Natural killer cell treated with Interleukin-12 subunit alpha and Interleukin-12 subunit beta and Interleukin-15 and Interleukin-18, amount 100 ng/mL, for 72 hours (primary cell): Measurements from ENCODE around the gene TOP2A. TPM values are rescaled to one million over a fixed set of nuclear protein-coding genes. Genes with fewer than 3 reads are reported as not detected.
"Not testable (repeated sequence)": the region's sequence is repeated elsewhere in the genome, so short reads cannot be mapped to it uniquely, and the experiment has no call there.

Source experiments
- ATAC-seq, 2 donors: fragments of 150-1000 bp; cut with Tn5 transposase in 1 of 2; sonication (Bioruptor Pico), chemical (Tn5 transposase) in 1 of 2; 2 replicates each; pipeline ENCODE4 v1.10.0; 2021
- DNase-seq: peaks from one replicate; pipeline ENCODE4 v3.0.0; 2022; ENCODE audit warnings: low spot score
- H3K27ac Mint-ChIP-seq, 2 donors: 1 replicate in 1 of 2; 2 replicates in 1 of 2; pipeline ENCODE4 v1.8.0; 2022; ENCODE audit warnings: mixed read lengths in 2 of 2, mild to moderate bottlenecking in 1 of 2, moderate library complexity in 1 of 2
- H3K27me3 Mint-ChIP-seq, 2 donors: 1 replicate in 1 of 2; 2 replicates in 1 of 2; pipeline ENCODE4 v1.8.0; 2022; ENCODE audit warnings: mixed read lengths in 2 of 2
- H3K36me3 Mint-ChIP-seq: one replicate; pipeline ENCODE4 v1.8.0; 2022; ENCODE audit warnings: mixed read lengths
- H3K4me1 Mint-ChIP-seq, 2 donors: 1 replicate in 1 of 2; 2 replicates in 1 of 2; pipeline ENCODE4 v1.8.0; 2022; ENCODE audit warnings: low read depth in 2 of 2, mixed read lengths in 2 of 2, mild to moderate bottlenecking in 1 of 2
- H3K4me3 Mint-ChIP-seq: one replicate; pipeline ENCODE4 v1.8.0; 2022; ENCODE audit warnings: mixed read lengths
- H3K9me3 Mint-ChIP-seq: 2 replicates; pipeline ENCODE4 v1.8.0; 2022; ENCODE audit warnings: mixed read lengths
- total RNA-seq, 2 donors: library from RNA; stranded (reverse); gene quantifications; one replicate each; pipeline ENCODE4 v1.2.3, GENCODE V29; 2022

Gene TOP2A
- total RNA-seq, 2 donors from 2014 or later = 96.7 to 116 TPM

DNA sequence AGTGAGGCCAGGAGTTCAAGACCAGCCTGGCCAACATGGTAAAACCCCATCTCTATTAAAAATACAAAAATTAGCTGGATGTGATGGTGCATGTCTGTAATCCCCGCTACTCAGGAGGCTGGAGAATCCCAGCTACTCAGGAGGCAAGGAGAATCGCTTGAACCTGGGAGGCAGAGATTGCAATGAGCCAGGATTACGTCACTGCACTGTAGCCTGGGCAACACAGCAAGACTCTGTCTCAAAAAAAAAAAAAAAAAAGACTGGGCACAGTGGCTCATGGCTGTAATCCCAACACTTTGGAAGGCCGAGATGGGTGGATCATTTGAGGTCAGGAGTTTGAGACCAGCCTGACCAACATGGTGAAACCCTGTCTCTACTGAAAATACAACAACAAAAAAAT is 8.2 kb downstream of the TOP2A start:
- not testable (repeated sequence) for H3K36me3 Mint-ChIP-seq, H3K9me3 Mint-ChIP-seq, H3K27ac Mint-ChIP-seq, H3K4me3 Mint-ChIP-seq, DNase-seq, H3K4me1 Mint-ChIP-seq, ATAC-seq, H3K27me3 Mint-ChIP-seq

DNA sequence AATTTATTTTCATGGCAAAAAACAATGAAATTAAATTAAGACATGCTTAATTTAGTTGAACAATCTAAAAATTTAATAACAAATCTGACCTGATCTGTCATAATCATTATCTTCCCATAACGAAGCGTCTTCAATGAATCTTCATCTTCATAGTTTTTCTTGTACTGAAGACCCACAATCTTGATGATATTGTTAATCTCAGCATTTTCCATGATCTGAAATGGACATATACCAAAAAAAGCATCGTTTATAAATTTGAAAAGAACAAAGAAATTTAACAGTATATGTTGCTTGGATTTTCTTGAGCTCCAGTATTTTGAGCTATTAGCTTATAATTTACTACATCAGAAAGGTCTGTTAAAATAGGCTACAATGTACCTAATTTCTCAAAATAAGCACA is 10.2 kb downstream of the TOP2A start:
- Mint-ChIP-seq H3K4me3 (no peak overlapping the region), H3K27ac (no peak overlapping the region), H3K4me1 (no peaks in the 10 kb centered on the region), H3K27me3 (no peaks in the 10 kb centered on the region), H3K36me3 (peaks cover 8% of the 10 kb centered on the region), H3K9me3 (no peaks in the 10 kb centered on the region)
- ATAC-seq = no peak
- no peak for DNase-seq

DNA sequence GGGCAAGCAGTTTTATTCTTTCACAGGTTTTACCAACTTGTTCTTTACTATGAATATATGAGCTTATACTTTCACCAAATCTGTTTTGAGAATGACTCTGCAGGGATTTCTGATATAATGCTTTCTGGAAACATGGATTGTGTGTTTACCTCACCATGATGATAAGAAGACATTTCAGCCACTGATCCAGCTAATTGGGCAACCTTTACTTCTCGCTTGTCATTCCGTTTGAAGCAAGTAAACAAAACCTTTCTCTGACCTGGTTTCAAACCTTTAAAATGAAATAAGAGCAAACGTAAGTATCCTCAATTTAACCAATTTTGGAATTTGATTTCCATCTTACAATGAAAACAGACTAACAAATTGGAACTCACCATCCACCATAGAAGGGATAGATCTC is 13.7 kb downstream of the TOP2A start:
- Mint-ChIP-seq H3K4me1 (peaks cover 0 to 4% of the 10 kb centered on the region in 2 donors), H3K4me3 (no peak overlapping the region), H3K9me3 (no peaks in the 10 kb centered on the region), H3K36me3 (peaks cover 34% of the 10 kb centered on the region), H3K27ac (no peak overlapping the region), H3K27me3 (no peaks in the 10 kb centered on the region)
- ATAC-seq (no peak), DNase-seq (no peak)

DNA sequence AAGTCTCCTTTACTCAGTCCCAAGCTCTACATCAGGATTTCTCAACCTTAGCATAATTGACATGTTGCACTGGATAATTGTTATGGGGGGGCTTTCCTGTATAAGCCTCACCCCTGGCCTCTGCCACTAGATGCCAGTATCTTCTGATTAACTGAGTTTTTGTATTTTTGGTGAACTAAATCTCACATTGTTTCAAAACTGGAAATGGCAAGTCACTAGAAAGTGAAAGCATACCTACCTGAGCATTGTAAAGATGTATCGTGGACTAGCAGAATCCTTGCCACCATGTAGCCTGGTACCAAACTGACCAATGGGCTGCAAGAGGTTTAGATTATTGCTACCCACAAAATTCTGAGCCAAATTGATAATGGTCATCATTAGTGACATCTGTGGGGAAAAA is 15.0 kb downstream of the TOP2A start:
- Mint-ChIP-seq H3K27me3 (no peaks in the 10 kb centered on the region), H3K4me3 (no peak overlapping the region), H3K36me3 (peaks cover 34% of the 10 kb centered on the region), H3K9me3 (no peaks in the 10 kb centered on the region), H3K4me1 (peaks cover 0 to 4% of the 10 kb centered on the region in 2 donors), H3K27ac (no peak overlapping the region)
- DNase-seq (no peak), ATAC-seq (no peak)

DNA sequence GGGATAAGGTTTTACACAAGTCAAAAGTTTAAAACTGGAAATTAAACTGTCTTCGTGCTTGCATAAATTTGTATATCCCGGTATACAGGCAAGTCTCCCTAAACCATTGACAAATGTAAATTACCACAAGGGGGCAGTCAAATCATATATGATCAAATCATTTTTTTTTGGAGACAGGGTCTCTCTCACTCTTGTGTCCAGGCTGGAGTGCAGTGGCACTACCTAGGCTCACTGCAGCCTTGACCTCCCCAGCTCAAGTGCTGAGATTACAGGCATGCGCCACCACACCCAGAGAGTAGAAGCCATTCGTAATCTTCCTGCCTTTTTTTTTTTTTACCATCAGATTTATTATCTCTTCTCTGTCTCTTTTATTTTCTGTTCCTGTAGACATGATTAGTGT is 18.5 kb downstream of the TOP2A start:
- Mint-ChIP-seq H3K36me3 (peaks cover 38% of the 10 kb centered on the region), H3K27ac (no peak overlapping the region), H3K4me1 (peaks cover 0 to 4% of the 10 kb centered on the region in 2 donors), H3K9me3 (no peaks in the 10 kb centered on the region), H3K27me3 (no peaks in the 10 kb centered on the region), H3K4me3 (no peak overlapping the region)
- ATAC-seq (no peak), DNase-seq (no peak)

DNA sequence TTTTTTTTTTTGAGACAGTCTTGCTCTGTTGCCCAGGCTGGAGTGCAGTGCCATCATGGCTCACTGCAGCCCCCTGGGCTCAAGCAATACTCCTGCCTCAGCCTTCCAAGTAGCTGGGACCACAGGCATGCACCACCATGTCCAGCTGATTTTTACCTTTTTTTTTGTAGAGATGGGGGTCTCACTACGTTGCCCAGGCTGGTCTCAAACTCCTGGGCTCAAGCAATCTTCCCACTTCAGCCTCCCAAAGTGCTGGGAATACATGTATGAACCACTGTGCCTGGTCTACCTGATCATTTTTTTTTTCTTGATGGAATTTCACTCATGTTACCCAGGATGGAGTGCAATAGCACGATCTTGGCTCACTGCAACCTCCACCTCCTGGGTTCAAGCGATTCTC is 31.1 kb downstream of the TOP2A start:
- not testable (repeated sequence) for H3K9me3 Mint-ChIP-seq, ATAC-seq, H3K4me1 Mint-ChIP-seq, H3K27me3 Mint-ChIP-seq, H3K4me3 Mint-ChIP-seq, H3K27ac Mint-ChIP-seq, DNase-seq, H3K36me3 Mint-ChIP-seq

DNA sequence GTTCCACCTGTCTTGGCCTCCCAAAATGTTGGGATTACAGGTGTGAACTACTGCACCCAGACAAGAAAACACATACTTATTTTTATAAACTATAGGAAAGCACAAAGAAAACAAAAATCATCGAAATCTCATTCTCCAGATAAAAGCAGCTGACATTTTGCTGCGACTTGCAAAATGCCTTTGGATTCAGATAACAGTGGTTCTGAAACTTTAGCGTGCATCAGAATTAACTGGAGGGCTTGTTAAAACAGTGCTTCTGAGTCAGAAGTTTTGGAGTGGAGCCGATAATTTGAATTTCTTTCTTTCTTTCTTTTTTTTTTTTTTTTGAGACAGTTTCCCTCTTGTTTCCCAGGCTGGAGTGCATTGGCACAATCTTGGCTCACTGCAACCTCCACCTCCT is 35.4 kb downstream of the TOP2A start:
- Mint-ChIP-seq H3K9me3 (no peaks in the 10 kb centered on the region), H3K36me3 (no peaks in the 10 kb centered on the region), H3K27ac (no peak overlapping the region), H3K27me3 (no peaks in the 10 kb centered on the region), H3K4me3 (no peak overlapping the region), H3K4me1 (no peaks in the 10 kb centered on the region)
- DNase-seq (no peak), ATAC-seq (no peak)

DNA sequence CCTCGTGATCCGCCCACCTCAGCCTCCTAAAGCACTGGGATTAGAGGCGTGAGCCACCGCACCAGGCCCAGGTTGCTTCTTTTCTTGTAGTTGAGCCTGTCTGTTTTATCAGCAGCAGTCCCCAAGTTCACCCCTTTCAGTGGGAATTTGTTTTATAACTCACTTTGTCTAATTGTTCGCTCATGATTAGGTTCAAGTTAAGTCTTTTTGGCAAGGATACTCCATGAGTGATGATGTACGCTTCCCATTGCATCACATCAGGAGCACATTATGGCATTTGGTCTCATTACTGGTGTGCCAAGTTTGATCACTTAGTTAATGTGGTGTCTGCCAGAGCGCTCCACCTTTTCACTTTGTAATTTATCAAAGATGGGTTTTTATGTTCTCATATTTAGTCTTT is 38.7 kb downstream of the TOP2A start:
- H3K4me1 Mint-ChIP-seq = peaks cover 3 to 6% of the 10 kb centered on the region in 2 donors
- ATAC-seq (no peak), DNase-seq (no peak)
- no peaks in the 10 kb centered on the region for H3K9me3 Mint-ChIP-seq
- no peaks in the 10 kb centered on the region for H3K36me3 Mint-ChIP-seq
- H3K27ac Mint-ChIP-seq = no peak overlapping the region
- no peak overlapping the region for H3K4me3 Mint-ChIP-seq
- peaks cover 0 to 2% of the 10 kb centered on the region in 2 donors for H3K27me3 Mint-ChIP-seq

DNA sequence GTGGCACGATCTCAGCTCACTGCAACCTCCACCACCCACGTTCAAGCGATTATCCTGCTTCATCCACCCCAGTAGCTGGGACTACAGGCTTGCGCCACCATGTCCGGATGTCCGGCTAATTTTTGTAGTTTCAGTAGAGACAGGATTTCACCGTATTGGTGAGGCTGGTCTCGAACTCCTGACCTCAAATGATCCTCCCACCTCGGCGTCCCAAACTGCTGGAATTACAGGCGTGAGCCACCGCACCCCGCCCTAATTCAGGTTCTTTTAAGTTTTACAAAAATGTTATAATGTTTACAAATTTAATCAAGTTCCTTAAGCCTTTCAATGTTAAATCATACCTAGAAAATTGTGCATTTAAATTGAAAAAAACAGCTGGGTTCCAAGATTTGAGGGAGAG is 39.9 kb downstream of the TOP2A start:
- Mint-ChIP-seq H3K4me3 (no peak overlapping the region), H3K4me1 (peaks cover 3 to 6% of the 10 kb centered on the region in 2 donors), H3K27ac (no peak overlapping the region), H3K9me3 (no peaks in the 10 kb centered on the region), H3K27me3 (peaks cover 0 to 2% of the 10 kb centered on the region in 2 donors), H3K36me3 (no peaks in the 10 kb centered on the region)
- ATAC-seq = no peak
- DNase-seq = no peak

DNA sequence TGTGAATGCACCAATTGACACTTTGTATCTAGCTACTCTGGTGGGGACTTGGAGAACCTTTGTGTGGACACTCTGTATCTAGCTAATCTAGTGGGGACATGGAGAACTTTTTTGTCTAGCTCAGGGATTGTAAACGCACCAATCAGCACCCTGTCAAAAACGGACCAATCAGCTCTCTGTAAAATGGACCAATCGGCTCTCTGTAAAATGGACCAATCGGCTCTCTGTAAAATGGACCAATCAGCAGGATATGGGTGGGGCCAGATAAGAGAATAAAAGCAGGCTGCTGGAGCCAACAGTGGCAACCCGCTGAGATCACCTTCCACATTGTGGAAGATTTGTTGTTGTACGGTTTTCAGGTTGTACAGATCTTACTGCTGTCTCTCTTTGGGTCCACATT is 41.2 kb downstream of the TOP2A start:
- H3K4me1 Mint-ChIP-seq = peaks cover 9 to 12% of the 10 kb centered on the region in 2 donors
- H3K9me3 Mint-ChIP-seq, DNase-seq, H3K4me3 Mint-ChIP-seq, ATAC-seq, H3K27ac Mint-ChIP-seq, H3K27me3 Mint-ChIP-seq, H3K36me3 Mint-ChIP-seq: not testable (repeated sequence)

DNA sequence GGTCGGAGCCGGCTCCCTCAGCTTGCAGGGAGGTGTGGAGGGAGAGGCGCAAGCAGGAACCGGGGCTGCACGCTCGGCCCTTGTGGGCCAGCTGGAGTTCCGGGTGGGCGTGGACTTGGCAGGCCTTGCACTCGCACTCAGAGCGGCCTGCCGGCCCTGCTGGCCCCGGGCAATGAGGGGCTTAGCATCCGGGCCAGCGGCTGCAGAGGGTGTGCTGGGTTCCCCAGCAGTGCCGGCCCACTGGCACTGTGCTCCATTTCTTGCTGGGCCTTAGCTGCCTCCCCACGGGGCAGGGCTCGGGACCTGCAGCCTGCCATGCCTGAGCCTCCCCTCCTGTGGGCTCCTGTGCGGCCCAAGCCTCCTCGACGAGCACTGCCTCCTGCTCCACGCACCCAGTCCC is 41.9 kb downstream of the TOP2A start:
- H3K9me3 Mint-ChIP-seq, DNase-seq, ATAC-seq, H3K27ac Mint-ChIP-seq, H3K4me3 Mint-ChIP-seq, H3K36me3 Mint-ChIP-seq, H3K27me3 Mint-ChIP-seq: not testable (repeated sequence)
- H3K4me1 Mint-ChIP-seq = peaks cover 13 to 16% of the 10 kb centered on the region in 2 donors

DNA sequence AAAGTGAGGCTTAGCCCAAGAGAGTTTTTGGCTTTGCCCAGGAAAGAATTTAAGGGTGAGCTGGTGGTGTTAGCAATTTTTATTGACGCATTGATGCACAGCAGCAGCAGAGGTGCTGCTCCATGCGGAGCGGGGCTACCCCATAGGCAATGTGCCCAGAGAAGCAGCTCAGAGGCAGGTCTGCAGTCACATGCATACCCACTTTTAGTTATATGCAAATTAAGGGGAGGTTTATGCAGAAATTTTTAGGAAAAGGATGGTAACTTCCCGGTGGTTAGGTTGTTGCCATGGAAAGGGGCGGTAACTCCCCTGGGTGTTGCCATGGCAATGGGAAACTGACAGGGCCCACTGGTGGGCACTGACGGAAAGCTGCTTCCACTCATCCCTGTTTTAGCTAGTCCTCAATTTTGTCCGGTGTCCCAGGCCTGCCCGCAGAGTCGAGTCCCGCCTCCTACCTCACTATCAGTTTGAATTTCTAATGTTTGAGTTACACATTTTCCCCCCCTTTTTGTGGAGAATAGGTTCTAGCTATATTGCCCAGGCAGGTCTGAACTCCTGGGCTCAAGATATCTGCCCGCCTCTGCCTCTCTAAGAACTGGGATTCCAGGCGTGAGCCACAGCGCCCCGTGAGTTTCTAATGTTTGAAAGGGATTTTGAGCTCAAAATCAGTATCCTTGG is 42.7 kb downstream of the TOP2A start:
- H3K4me3 Mint-ChIP-seq = no peak overlapping the region
- H3K9me3 Mint-ChIP-seq = no peaks in the 10 kb centered on the region
- no peaks in the 10 kb centered on the region for H3K36me3 Mint-ChIP-seq
- no peak overlapping the region for H3K27ac Mint-ChIP-seq
- DNase-seq (no peak), ATAC-seq (no peak)
- peaks cover 13 to 16% of the 10 kb centered on the region in 2 donors for H3K4me1 Mint-ChIP-seq
- peaks cover 0 to 2% of the 10 kb centered on the region in 2 donors for H3K27me3 Mint-ChIP-seq

DNA sequence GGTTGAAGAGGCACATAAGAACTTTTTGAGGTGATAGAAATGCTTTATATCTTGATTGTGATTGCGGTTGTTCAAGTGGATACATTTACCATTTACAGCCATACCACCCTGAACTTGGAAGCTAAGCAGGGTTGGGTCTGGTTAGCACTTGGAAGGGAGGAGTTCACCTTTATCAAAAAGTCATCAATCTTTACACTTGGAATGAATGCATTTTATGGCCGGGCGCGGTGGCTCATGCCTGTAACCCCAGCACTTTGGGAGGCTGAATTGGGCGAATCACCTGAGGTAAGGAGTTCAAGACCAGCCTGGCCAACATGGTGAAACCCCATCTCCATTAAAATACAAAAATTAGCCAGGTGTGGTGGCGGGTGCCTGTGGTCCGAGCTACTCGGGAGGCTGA is 43.7 kb downstream of the TOP2A start:
- ATAC-seq (no peak), DNase-seq (no peak)
- Mint-ChIP-seq H3K4me3 (no peak overlapping the region), H3K27ac (no peak overlapping the region), H3K27me3 (peaks cover 0 to 2% of the 10 kb centered on the region in 2 donors), H3K9me3 (no peaks in the 10 kb centered on the region), H3K4me1 (peaks cover 13 to 16% of the 10 kb centered on the region in 2 donors), H3K36me3 (no peaks in the 10 kb centered on the region)

DNA sequence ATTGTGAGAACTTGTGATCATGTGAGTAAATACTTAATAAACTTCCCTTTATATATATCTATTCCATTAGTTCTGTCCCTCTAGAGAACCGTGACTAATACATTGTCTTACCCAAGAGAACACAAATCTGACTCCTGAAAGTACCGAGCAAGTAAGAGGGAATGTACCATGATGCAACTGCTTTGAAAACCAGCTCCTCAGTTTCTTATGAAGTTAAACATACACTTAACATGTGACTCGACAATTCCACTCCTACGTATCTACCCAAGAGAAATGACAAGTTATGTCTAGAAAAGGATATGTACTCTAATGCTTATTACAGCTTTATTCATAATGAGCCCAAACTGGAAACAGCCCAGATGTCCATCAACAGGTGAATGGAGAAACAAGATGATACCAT is 44.4 kb downstream of the TOP2A start:
- Mint-ChIP-seq H3K27me3 (peaks cover 0 to 2% of the 10 kb centered on the region in 2 donors), H3K4me3 (no peak overlapping the region), H3K27ac (no peak overlapping the region), H3K36me3 (no peaks in the 10 kb centered on the region), H3K4me1 (peaks cover 13 to 16% of the 10 kb centered on the region in 2 donors), H3K9me3 (no peaks in the 10 kb centered on the region)
- DNase-seq (no peak), ATAC-seq (no peak)

DNA sequence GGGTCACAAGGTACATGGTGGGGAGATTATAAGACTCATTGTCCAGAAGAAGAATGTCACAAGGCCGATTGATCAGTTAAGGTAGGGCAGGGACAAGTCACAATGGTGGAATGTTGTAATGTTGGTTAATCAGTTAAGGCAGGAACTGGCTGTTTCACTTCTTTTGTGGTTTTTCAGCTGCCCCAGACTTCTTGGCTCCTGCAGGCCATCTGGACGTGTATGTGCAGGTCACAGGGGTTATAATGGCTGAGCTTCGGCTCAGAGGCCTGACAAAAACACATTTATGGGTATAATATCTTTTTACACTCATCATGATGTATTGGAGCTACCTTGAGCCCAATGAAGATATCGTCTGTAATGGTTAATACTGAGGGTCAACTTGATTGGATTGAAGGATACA is 45.1 kb downstream of the TOP2A start:
- not testable (repeated sequence) for H3K36me3 Mint-ChIP-seq, H3K27ac Mint-ChIP-seq, ATAC-seq, DNase-seq, H3K9me3 Mint-ChIP-seq, H3K4me3 Mint-ChIP-seq, H3K27me3 Mint-ChIP-seq
- H3K4me1 Mint-ChIP-seq = peaks cover 13 to 16% of the 10 kb centered on the region in 2 donors
